GM12864 (cell line): ENCODE data around the gene FARP2.
"Not testable (repeated sequence)": the region's sequence is repeated elsewhere in the genome, so short reads cannot be mapped to it uniquely, and the experiment has no call there.

Experiments used
- DNase-seq: peaks from one replicate; pipeline ENCODE4 v3.0.0-alpha.2; 2011; ENCODE audit warnings: low read depth
- H3K4me3 ChIP-seq: 2 replicates; pipeline ENCODE4 v1.5.1; 2011; ENCODE audit warnings: mild to moderate bottlenecking, low read depth, low read length, control low read depth
- TF ChIP-seq, protein P1 (sequence below): IDR thresholded peaks from 2 replicates; pipeline ENCODE4 v1.5.1; 2011; ENCODE audit warnings: low read depth, mild to moderate bottlenecking, moderate library complexity, low read length, control low read depth, inconsistent platforms; ENCODE audit errors: missing control alignments

The FARP2 gene

DNA sequence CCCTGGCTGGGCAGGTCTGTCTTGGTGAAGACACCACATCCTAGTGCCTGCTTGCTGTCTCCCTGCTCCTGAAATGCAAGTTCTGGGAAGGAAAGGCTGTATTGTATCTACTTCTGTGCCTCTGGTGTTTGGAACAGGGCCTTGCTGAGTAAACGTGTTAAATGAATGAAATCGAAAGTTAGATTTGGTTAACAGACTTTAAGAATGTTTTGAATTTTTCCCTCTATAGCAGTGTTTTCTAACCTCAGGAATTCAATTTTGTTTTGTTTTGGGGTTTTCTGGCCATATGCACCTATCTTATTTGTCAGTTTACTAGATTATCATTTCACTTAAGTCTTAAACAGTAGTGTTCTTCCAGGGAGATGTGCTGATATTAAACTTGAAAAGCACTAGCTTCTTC is 20.7 kb downstream of the FARP2 start:
- no peak for DNase-seq
- TF ChIP-seq, protein P1, sequence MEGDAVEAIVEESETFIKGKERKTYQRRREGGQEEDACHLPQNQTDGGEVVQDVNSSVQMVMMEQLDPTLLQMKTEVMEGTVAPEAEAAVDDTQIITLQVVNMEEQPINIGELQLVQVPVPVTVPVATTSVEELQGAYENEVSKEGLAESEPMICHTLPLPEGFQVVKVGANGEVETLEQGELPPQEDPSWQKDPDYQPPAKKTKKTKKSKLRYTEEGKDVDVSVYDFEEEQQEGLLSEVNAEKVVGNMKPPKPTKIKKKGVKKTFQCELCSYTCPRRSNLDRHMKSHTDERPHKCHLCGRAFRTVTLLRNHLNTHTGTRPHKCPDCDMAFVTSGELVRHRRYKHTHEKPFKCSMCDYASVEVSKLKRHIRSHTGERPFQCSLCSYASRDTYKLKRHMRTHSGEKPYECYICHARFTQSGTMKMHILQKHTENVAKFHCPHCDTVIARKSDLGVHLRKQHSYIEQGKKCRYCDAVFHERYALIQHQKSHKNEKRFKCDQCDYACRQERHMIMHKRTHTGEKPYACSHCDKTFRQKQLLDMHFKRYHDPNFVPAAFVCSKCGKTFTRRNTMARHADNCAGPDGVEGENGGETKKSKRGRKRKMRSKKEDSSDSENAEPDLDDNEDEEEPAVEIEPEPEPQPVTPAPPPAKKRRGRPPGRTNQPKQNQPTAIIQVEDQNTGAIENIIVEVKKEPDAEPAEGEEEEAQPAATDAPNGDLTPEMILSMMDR = no peak
- peak overlapping the region; percentile 15 for H3K4me3 ChIP-seq

DNA sequence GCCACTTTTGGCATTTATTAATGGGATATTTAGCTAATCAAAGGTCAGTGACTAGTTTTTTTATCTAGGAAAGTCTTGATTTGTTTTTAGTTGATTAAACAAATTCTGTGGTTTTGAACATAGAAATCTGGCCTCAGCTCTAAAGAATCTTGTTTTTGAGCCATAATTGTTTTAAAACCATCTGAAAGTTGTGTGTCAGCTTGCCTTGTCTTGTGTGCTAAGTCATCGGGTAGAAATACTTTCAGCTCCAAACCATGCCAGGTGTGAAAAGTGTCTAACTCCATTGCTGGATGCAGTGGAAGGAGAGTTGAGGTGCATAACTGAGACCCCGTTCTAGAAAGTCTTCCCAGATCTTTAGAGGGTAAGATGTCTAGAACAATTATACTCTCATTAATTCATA is 22.7 kb downstream of the FARP2 start:
- no peak for DNase-seq
- TF ChIP-seq, protein P1 = no peak
- H3K4me3 ChIP-seq = no peak overlapping the region

DNA sequence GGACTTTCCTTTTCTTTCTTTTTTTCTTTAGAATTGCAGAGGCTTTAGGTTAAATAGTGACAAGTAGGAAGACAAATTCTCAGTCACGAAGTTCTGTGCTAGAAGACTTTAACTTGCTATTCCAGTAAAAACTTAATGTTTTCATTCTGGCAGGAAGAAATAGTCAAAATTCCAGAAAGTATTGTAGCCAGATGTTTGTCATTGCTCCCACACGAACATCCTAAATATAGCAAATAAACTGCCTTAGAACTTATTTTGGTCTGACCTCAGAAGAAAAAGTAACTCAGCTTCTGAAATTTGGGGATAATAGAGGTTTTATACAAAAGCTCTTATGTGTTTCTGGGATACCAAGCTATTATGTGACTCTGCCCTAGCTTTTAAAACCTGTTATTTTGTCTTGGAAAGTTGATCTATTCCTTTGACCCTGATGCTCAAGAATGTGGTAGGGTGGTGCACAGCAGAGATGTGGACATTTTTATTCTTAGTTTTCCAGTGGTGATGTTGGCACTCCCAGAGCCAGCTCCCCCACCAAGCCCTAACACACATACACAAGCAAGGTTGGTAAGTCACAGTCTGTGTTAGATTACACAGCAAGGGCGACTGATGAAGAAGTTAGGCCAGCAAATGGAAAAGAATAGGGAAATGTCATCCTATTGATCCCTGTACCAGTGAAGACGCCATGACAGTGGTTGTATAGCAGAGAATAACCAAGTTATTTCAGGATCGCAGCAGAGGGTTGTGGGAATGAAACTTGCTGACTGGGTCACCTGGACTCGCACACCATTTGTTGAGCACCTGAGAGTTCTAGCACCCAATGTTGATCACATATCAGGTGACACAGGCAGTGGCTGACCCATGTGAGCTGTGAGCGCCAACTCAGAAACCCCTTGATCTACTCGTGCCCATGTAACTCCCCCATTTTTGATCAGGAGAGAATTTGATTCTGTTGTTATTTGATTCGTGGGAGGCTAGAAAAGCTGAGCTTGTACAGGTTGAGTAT is 23.7 kb downstream of the FARP2 start:
- H3K4me3 ChIP-seq = no peak overlapping the region
- no peak for DNase-seq
- TF ChIP-seq, protein P1 = no peak

DNA sequence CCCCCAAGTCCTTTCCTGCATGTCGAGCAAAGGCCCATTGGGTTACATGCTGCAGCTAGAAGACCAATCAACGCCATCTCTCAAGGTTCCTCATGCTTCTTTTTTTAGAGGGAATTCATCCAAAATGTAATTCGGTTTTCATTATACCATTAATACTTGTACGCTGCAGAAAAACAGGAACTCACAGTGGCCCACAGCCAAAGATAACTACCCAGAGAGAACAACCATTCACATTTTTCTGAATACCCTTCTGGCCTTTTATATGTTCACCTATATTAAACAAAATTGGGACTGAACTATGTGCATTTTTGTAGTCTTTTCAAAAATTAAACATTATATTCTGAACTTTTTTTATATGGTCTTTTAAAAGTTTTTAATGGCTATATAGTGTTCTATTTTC is 25.8 kb downstream of the FARP2 start:
- TF ChIP-seq, protein P1 = no peak
- no peak for DNase-seq
- H3K4me3 ChIP-seq = no peak overlapping the region

DNA sequence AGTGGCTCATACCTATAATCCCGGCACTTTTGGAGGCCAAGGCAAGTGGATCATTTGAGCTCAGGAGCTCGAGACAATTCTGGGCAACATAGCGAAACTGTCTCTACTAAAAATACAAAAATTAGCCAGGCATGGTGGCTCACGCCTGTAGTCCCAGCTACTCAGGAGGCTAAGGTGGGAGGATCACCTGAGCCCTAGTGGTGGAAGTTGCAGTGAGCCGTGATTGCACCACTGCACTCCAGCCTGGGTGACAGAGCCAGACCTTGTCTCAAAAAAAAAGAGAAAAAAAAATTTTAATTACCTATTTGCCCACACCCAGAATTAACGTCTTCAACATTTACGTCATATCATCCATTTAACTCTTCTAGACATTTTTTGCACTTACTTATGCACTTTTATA is 29.4 kb downstream of the FARP2 start:
- DNase-seq, H3K4me3 ChIP-seq: not testable (repeated sequence)

DNA sequence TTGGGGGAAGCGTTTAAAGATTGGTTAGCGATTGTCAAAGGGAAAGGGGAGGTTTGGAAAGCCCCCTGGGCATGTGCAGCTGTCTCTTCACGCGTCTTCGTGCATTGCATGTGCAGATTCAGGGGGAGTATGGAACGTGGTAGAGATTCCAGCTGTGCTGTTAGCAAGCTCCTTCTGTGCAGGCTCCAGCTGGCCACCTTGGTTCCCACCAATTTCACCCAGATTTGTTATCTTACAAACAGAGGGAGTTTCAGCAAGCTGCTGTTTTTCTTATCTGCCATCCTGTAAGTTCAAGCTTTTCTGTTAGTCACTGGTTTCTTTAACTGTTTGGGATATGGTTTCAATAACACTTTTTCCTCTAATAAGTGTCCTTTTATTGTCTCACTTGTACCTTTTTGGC is 30.4 kb downstream of the FARP2 start:
- no peak for DNase-seq
- TF ChIP-seq, protein P1 = no peak
- H3K4me3 ChIP-seq = no peak overlapping the region

DNA sequence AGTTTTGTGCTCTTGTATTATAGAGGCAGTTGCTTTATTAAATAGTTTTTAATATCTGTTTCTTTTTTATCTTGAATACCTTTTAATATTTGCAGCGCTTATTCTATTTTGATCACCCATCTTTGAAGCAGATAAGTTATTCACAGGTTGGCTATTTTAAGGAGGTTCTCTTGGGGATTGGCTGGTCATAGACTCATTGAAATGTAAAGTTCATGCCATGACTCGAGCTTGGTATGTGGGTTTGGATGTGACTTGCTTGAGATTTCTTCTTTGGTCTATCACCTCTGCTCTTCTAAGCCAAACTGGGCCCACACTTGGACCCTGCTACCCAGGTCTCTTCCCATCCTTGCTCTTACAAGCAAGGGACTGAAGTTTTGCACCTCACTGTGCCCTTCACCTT is 33.6 kb downstream of the FARP2 start:
- DNase-seq = no peak
- no peak overlapping the region for H3K4me3 ChIP-seq
- TF ChIP-seq, protein P1 = no peak
